ENCODE data around the gene THRSP. TPM values are rescaled to one million over a fixed set of nuclear protein-coding genes. Genes with fewer than 3 reads are reported as not detected.

Gene THRSP
- total RNA-seq, 2 donors from 2014 or later = 1.9 TPM; not detected in 1

- no peaks in the 10 kb centered on the region for H3K9me3 ChIP-seq
- H3K4me3 ChIP-seq = no peak overlapping the region
- peaks cover 37% of the 10 kb centered on the region for H3K36me3 ChIP-seq
- TF ChIP-seq CTCF (IDR thresholded peaks at IDR 0.05) = no peak
- no peak for DNase-seq (ENCODE audit: low spot score)
- no peaks in the 10 kb centered on the region for H3K4me1 ChIP-seq
- no peak overlapping the region for H3K27ac ChIP-seq
- H3K27me3 ChIP-seq = no peaks in the 10 kb centered on the region
Observed at GRCh38 chr11:78111298-78111697, 47.6 kb downstream of the THRSP start.

- H3K27ac ChIP-seq = no peak overlapping the region
Observed at GRCh38 chr11:78112582-78113275, 49.1 kb downstream of the THRSP start.

More at GRCh38 chr11:78112582-78113275, 49.1 kb downstream of the THRSP start:
- Histone ChIP-seq H3K36me3 (peaks cover 37% of the 10 kb centered on the region), H3K9me3 (no peaks in the 10 kb centered on the region), H3K27me3 (no peaks in the 10 kb centered on the region), H3K4me3 (no peak overlapping the region), H3K4me1 (no peaks in the 10 kb centered on the region)
- no peak for TF ChIP-seq CTCF (IDR thresholded peaks at IDR 0.05)
- no peak for DNase-seq (ENCODE audit: low spot score)

Other genes with a start within 250 kb of the THRSP start
- gene RSF1, start 243.1 kb upstream of the THRSP start, total RNA-seq = 10 to 100 TPM; 37.8 to 49.9 TPM
- gene AAMDC, start 242.7 kb upstream of the THRSP start, total RNA-seq = 100 to 1,000 TPM; 103 to 113 TPM
- 10 to 100 TPM in 1 of 2 donors, 1 to 10 TPM in 1; 9.9 to 12.3 TPM for gene INTS4, start 69.2 kb upstream of the THRSP start, total RNA-seq
- gene KCTD14, start 40.6 kb upstream of the THRSP start, total RNA-seq = 1 to 10 TPM in 1 of 2 donors, under 1 TPM in 1; 0.59 to 3.6 TPM
- gene NDUFC2, start 16.0 kb downstream of the THRSP start, total RNA-seq = 100 to 1,000 TPM; 154 to 163 TPM
- 10 to 100 TPM; 16.5 to 22.5 TPM for gene ALG8, start 75.8 kb downstream of the THRSP start, total RNA-seq
- gene KCTD21, start 124.8 kb downstream of the THRSP start, total RNA-seq = 10 to 100 TPM in 1 of 2 donors, 1 to 10 TPM in 1; 9.8 to 12.9 TPM
- 1 to 10 TPM; 8.0 to 8.6 TPM for gene USP35, start 125.1 kb downstream of the THRSP start, total RNA-seq

All from right atrium auricular region (tissue), 2 donors.